Measurements from ENCODE around the gene IL1RAP. TPM values are rescaled to one million over a fixed set of nuclear protein-coding genes. Genes with fewer than 3 reads are reported as not detected.

The IL1RAP gene
- total RNA-seq, 1 donor from 2014 or later = 8.2 TPM

DNA sequence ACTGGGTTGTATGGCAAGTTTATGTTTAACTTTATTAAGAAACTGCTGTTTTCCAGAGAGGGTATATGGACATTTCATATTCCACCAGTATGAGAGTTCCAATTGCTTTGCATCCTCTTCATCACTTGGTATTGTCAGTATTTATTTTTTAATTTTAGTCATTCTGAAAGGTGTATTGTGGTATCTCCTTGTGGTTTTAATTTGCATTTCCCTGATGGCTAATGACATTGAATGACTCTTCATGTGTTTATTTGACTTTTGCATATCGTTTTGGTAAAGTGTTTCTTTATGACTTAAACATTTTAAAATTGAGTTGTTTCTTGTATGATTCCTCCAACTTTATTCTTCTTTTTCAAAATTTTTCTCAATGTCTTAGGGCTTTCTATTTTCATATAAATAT lies 44.4 kb downstream of the IL1RAP start:
- H3K9me3 Mint-ChIP-seq = peaks cover 5% of the 10 kb centered on the region
- TF ChIP-seq, protein P1, sequence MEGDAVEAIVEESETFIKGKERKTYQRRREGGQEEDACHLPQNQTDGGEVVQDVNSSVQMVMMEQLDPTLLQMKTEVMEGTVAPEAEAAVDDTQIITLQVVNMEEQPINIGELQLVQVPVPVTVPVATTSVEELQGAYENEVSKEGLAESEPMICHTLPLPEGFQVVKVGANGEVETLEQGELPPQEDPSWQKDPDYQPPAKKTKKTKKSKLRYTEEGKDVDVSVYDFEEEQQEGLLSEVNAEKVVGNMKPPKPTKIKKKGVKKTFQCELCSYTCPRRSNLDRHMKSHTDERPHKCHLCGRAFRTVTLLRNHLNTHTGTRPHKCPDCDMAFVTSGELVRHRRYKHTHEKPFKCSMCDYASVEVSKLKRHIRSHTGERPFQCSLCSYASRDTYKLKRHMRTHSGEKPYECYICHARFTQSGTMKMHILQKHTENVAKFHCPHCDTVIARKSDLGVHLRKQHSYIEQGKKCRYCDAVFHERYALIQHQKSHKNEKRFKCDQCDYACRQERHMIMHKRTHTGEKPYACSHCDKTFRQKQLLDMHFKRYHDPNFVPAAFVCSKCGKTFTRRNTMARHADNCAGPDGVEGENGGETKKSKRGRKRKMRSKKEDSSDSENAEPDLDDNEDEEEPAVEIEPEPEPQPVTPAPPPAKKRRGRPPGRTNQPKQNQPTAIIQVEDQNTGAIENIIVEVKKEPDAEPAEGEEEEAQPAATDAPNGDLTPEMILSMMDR (conservative IDR thresholded peaks at IDR 0.05) = no peak
- H3K27ac Mint-ChIP-seq = no peak overlapping the region
- no peak overlapping the region for H3K4me3 Mint-ChIP-seq
- H3K4me1 Mint-ChIP-seq (ENCODE audit: unreplicated experiment) = peaks cover 6% of the 10 kb centered on the region
- peaks cover 4% of the 10 kb centered on the region for H3K36me3 Mint-ChIP-seq
- DNase-seq (ENCODE audit: extremely low spot score, unreplicated experiment) = no peak
- H3K27me3 Mint-ChIP-seq = no peaks in the 10 kb centered on the region

DNA sequence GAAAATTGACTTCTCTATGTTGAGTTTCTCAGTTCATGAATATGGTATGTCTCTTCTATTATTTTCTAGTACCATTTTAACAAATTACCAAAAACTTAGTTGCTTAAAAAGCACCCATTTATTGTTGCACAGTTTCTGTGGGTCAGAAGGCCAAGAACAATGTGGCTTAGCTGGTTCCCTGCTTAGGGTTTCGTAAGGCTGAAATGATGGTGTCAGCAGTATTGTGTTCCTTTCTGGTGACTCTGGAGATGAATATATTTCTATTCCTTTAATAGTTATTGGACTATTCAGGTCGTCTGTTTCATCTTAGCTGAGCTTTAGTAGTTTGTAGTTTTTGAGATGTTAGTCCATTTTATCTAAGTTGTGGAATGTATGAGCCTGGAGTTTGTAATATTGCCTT lies 44.9 kb downstream of the IL1RAP start:
- no peak overlapping the region for H3K4me3 Mint-ChIP-seq
- H3K27ac Mint-ChIP-seq = no peak overlapping the region
- peaks cover 5% of the 10 kb centered on the region for H3K9me3 Mint-ChIP-seq
- H3K27me3 Mint-ChIP-seq = no peaks in the 10 kb centered on the region
- TF ChIP-seq, protein P1 (conservative IDR thresholded peaks at IDR 0.05) = no peak
- H3K36me3 Mint-ChIP-seq = peaks cover 3% of the 10 kb centered on the region
- H3K4me1 Mint-ChIP-seq (ENCODE audit: unreplicated experiment) = peaks cover 6% of the 10 kb centered on the region
- DNase-seq (ENCODE audit: extremely low spot score, unreplicated experiment) = no peak

DNA sequence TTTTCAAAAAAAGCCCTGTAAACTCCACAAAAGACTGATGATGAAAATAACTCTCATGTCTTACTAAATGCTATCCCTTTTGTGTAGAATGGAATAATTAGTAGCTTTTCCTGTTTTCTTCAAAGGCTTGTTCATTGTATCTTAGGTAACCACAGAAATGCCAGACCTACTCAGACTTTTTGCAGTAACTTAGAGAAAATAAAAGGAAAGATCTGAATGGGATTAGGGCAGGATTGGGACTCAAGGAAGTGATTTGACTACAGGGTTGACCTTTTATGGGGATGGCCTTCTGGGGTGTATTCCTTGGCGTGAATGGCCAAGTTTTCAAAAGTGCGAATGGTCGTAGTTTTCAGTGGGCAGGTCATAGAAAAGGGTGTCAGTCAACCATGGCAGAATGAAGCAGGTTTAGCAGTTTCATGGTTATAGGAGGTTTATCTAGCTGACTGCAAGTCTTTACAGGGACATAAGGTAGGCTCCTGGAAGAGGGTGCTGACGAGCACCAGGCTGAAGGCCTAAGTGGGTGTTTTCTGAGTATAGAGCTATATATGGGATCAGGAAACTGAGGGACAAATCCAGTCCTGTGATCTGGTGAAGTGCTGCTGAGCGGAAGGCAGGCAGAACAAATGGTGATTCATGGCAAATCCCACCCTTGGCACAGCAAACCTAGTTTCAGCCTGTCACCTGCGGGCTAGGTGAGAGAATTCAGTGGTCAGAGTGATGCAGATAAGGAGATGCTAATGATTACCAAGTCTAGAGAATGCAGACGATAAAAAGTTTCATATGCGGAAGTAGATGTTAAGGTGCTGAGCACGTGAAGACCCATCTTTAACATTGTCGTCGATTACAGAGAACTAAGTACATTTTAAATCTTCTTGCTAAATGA lies 46.4 kb downstream of the IL1RAP start:
- TF ChIP-seq, protein P1 (conservative IDR thresholded peaks at IDR 0.05) = no peak
- Mint-ChIP-seq H3K27me3 (no peaks in the 10 kb centered on the region), H3K36me3 (peaks cover 3% of the 10 kb centered on the region), H3K27ac (no peak overlapping the region), H3K9me3 (peaks cover 5% of the 10 kb centered on the region), H3K4me1 (ENCODE audit: unreplicated experiment) (peaks cover 6% of the 10 kb centered on the region), H3K4me3 (no peak overlapping the region)
- DNase-seq (ENCODE audit: extremely low spot score, unreplicated experiment) = no peak

DNA sequence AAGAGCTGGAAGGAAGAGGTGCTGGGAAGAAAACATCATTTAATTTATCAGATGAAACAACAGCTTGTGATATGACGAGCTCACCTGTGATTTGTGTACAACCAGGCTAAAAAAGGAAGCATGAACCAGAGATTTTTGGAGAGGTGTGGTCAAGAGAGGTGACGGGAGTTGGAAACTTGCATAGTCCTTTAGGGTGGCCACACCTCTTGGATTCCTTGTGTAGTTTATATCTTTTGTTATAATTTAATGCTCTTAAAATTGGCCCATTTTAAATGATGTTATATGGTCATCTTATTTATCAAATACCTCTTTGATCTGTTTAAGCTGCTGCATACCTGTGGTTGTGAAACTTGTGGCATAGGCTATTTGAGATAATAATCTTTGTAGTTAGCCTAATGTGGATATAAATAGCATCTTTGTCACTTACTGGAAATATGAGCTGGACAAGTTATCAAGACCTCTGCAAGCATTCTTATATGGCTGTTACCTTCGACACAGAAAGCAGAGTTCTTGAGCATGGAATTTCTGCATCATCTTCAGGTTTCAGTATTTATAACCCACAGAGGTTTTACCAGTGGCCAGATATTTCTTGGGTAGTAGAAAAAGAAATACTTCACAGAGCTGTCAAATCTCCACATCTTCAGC lies 49.1 kb downstream of the IL1RAP start:
- no peaks in the 10 kb centered on the region for H3K36me3 Mint-ChIP-seq
- H3K27me3 Mint-ChIP-seq = no peaks in the 10 kb centered on the region
- H3K9me3 Mint-ChIP-seq = peaks cover 5% of the 10 kb centered on the region
- TF ChIP-seq, protein P1 (conservative IDR thresholded peaks at IDR 0.05) = no peak
- H3K4me3 Mint-ChIP-seq = no peak overlapping the region
- peaks cover 6% of the 10 kb centered on the region for H3K4me1 Mint-ChIP-seq (ENCODE audit: unreplicated experiment)
- peak overlapping the region; percentile 5 for H3K27ac Mint-ChIP-seq
- no peak for DNase-seq (ENCODE audit: extremely low spot score, unreplicated experiment)

DNA sequence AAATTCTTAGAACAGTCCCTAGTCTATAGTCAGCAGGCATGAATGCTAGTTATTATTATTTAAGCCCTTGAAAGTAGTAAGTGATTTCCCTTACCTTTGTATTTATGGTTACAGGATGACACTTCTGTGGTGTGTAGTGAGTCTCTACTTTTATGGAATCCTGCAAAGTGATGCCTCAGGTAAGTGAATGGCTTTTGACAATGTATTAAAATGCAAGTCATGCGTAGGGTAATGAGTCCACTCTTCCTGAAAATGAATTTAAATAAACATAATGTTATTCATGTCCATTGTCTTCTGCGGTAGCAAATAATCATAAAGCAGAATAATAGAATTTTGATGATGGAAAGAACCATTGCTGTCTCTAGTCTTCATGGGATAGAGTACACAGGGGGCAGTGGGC lies 50.3 kb downstream of the IL1RAP start:
- TF ChIP-seq, protein P1 (conservative IDR thresholded peaks at IDR 0.05) = no peak
- H3K36me3 Mint-ChIP-seq = no peaks in the 10 kb centered on the region
- no peak overlapping the region for H3K4me3 Mint-ChIP-seq
- H3K4me1 Mint-ChIP-seq (ENCODE audit: unreplicated experiment) = peaks cover 6% of the 10 kb centered on the region
- H3K9me3 Mint-ChIP-seq = peaks cover 5% of the 10 kb centered on the region
- H3K27me3 Mint-ChIP-seq = no peaks in the 10 kb centered on the region
- DNase-seq (ENCODE audit: extremely low spot score, unreplicated experiment) = no peak
- H3K27ac Mint-ChIP-seq = no peak overlapping the region
